BLaER1 (cell line): Measurements from ENCODE around the gene IDUA.
A peak's percentile ranks its signal among the peaks of the same experiment; 100 is the strongest.
"Not testable (repeated sequence)": the region's sequence is repeated elsewhere in the genome, so short reads cannot be mapped to it uniquely, and the experiment has no call there.

Source experiments
- H3K27ac ChIP-seq: shearing (Covaris generic); formaldehyde crosslinking; 2 replicates; pipeline ENCODE4 v1.8.1; 2022
- H3K27me3 ChIP-seq: shearing (Covaris generic); formaldehyde crosslinking; 2 replicates; pipeline ENCODE4 v1.8.1; 2022
- H3K36me3 ChIP-seq: shearing (Covaris generic); formaldehyde crosslinking; 2 replicates; pipeline ENCODE4 v1.8.1; 2022
- H3K4me1 ChIP-seq: shearing (Covaris generic); formaldehyde crosslinking; 2 replicates; pipeline ENCODE4 v1.8.1; 2022
- H3K4me2 ChIP-seq: shearing (Covaris generic); formaldehyde crosslinking; 2 replicates; pipeline ENCODE4 v1.8.1; 2022
- H3K4me3 ChIP-seq: shearing (Covaris generic); formaldehyde crosslinking; 2 replicates; pipeline ENCODE4 v1.8.1; 2022
- H3K9ac ChIP-seq: shearing (Covaris generic); formaldehyde crosslinking; 2 replicates; pipeline ENCODE4 v1.8.1; 2022
- H3K9me3 ChIP-seq: shearing (Covaris generic); formaldehyde crosslinking; 2 replicates; pipeline ENCODE4 v1.8.1; 2022
- H4K20me1 ChIP-seq: shearing (Covaris generic); formaldehyde crosslinking; 2 replicates; pipeline ENCODE4 v1.8.1; 2022
- Cebpa-rat ChIP-seq: shearing (Covaris generic); IDR thresholded peaks from 2 replicates; pipeline ENCODE4 v1.8.1; 2022

The IDUA gene

DNA sequence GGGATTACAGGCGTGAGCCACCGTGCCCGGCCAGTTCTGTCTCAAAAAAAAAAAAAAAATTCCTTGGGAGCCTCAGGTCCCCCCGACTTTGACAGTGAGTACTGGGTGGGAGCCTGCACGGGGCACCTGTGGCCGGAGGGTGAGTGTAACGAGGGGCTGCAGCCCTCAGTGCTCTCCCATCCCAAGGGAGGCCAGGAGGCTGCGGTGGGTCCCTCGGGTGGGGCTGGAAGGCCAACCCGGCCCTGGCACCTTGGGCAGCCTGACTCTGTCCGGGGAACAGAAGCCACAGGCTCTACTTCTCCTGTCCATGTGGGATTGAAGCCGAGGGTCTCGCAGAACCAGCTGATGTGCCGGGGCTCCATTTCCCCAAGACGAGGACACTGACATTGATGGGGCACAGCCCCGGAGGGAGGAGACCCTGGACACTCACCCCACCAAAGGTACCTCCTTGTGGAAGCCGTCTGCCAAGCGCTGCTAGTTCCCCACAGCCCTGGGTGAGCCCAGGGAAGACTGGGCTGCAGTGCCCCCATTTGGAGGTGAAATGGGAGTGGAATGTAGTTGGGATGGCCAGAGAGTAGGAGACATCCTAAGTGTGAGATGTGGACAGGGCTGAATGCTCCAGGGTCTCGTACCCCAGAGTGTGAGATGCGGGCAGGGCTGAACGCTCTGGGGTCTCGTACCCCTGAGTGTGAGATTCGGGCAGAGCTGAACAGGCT is 8.6 kb downstream of the IDUA start:
- Histone ChIP-seq H3K27ac (no peak overlapping the region), H4K20me1 (peaks cover 91% of the 10 kb centered on the region), H3K27me3 (peaks cover 57% of the 10 kb centered on the region), H3K9ac (no peak overlapping the region), H3K9me3 (no peaks in the 10 kb centered on the region), H3K4me1 (peaks cover 24% of the 10 kb centered on the region), H3K36me3 (peaks cover 19% of the 10 kb centered on the region; the same call in 1 of the 2 replicates), H3K4me3 (no peak overlapping the region), H3K4me2 (no peak overlapping the region)
- TF ChIP-seq Cebpa-rat: no peak

DNA sequence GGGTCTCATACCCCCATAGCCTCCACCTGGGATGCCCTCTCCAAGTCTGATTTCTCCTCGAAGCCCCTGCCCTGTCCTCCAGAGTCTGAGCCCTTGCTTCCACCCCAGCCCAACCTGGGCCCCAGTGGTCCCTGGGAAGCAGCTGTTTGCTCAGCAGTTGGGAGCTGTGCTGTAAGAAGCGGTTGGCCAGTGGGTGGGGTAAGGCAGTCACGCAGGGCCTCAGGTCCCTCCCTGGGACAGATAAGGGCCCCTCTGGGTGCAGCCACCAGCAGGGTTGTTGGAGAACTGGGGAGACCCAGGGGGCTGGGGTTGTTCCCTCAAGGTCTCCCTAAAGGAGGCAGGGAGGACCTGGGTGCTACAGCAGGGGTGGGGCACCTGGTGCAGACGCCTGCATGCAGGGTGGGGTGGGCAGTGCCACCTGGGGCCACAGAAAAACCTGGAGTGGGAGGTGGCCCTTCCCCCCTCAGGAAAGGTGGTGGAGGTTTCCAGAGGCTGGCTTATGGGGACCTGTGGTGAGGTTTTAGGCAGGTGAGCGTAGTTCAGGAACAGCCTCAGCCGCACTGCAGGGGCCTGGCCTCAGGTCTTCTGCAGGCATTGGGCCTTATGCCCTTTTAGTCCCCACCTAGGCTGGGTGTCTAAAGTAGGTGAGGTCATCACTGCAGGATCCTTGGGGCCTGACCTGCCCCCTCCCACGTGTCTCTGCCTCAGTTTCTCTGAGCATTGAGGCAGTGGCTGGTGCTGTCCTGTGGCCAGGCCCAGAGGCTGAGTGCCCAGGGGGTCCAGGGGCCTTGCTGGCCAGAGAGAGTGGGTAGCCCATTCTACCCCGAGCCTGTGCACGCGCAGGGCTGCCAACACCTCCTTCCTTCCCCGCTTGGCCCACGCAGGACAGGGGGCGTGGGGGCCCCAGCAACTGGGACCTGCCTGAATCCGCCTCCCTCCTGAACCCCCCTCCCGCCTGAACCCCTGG is 9.5 kb downstream of the IDUA start:
- Histone ChIP-seq H3K4me1 (peaks cover 26% of the 10 kb centered on the region), H3K27ac (no peak overlapping the region), H3K36me3 (peaks cover 11% of the 10 kb centered on the region; the same call in 1 of the 2 replicates), H4K20me1 (peaks cover 91% of the 10 kb centered on the region), H3K9me3 (no peaks in the 10 kb centered on the region), H3K9ac (no peak overlapping the region), H3K4me2 (no peak overlapping the region), H3K4me3 (no peak overlapping the region), H3K27me3 (peaks cover 65% of the 10 kb centered on the region)
- no peak for TF ChIP-seq Cebpa-rat

DNA sequence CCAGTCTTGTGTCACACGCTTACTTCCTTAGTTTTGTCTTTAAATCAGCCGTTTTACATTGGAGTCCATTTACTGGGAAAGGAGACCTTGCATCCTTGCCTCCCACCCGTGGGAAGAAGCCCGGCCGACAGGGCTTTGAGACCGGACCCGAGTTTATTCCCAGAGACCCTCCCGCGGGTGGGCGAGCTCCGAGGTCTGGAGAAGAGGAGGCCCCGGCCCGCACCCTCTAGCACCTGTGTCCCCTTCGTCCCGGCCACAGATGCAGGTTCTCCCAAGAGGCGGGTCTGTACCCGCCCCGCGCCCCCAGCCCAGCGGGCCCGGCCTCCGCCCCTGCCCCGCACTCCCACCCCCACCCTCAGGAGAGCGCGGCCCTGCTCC is 10.1 kb downstream of the IDUA start:
- peaks cover 72% of the 10 kb centered on the region for H3K27me3 ChIP-seq
- H3K4me2 ChIP-seq: 0 out of 2 replicates have a peak overlapping the region, but pooled peaks have one; percentile 71
- peaks cover 26% of the 10 kb centered on the region for H3K4me1 ChIP-seq
- H3K9me3 ChIP-seq: peaks cover 4% of the 10 kb centered on the region; the same call in 1 of the 2 replicates
- H3K27ac ChIP-seq: no peak overlapping the region
- H3K9ac ChIP-seq: no peak overlapping the region
- H4K20me1 ChIP-seq: peaks cover 91% of the 10 kb centered on the region
- H3K36me3 ChIP-seq: peaks cover 4% of the 10 kb centered on the region; the same call in 1 of the 2 replicates
- peak overlapping the region; percentile 58; the same call in 1 of the 2 replicates for H3K4me3 ChIP-seq
- TF ChIP-seq Cebpa-rat: no peak

DNA sequence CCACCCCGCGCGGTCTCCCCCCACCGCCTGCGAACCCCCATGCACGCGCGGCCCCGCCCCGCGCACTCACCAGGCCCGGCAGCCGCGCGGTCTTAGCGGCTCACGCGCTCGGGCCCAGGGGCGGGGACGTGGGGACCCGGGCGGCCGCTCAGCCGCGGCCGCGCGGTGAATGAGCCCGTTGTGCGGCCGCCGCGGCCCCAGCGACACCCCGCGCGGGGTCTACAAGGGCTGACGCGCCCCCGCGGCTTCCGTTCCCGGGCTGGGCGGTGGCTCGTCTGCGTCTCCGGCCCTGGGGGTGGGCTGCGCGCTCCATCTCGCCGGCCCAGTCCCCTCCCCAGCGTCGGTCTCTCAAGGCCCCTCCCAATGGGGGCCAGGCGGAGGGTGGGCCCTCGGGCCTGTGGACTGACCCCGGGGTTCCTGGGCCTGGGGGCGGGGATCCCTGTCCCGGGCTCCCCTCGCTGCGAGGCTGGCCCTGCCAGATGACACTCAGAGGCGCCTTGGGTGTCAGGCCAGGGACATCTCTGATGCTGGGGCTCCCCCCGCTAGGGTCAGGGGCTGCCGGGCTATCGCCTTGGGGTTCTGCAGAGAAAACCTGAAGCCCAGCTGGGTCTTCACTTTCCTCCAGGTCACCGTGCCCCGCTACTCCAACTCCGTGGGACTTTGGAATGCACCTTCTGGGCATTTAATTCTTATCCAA is 10.7 kb downstream of the IDUA start:
- Histone ChIP-seq H3K9me3 (peaks cover 9% of the 10 kb centered on the region; the same call in 1 of the 2 replicates), H3K4me3 (peak overlapping the region; percentile 58), H3K9ac (no peak overlapping the region), H3K27ac (no peak overlapping the region), H4K20me1 (peaks cover 91% of the 10 kb centered on the region), H3K27me3 (peaks cover 77% of the 10 kb centered on the region), H3K36me3 (0 out of 2 replicates have a peak, but pooled peaks cover under 1% of the 10 kb centered on the region), H3K4me2 (peak overlapping the region; percentile 71), H3K4me1 (peaks cover 26% of the 10 kb centered on the region)
- TF ChIP-seq Cebpa-rat: no peak

DNA sequence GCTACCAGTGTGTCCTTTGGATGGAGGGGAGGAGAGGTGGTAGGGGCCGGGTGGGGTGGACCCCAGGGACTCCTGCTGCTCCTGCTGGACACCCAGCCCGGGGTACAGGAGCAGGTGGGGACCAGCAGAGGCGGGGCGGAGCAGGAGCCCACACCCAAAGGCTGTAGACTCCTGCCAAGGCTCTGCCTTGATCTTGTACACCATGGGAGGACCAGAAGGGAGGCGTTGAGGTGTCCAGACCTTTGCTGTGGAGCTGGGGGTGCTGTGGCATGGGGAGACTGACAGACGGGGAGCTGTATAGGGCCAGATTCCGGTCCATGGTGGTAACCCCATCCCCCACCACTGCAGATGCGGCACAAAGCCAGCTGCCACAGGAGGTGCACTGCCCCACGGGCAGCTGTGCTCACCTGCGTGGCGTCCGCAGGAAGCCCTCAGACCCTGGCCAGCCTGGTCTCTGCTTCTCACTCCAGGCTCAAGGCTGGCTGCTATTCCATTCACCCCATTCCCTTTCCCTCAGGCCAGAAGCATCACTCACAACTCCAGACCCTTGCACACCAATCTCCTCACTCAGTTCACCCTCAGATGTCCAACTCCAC is 11.3 kb downstream of the IDUA start:
- no peak overlapping the region for H3K27ac ChIP-seq
- peaks cover 13% of the 10 kb centered on the region; the same call in 1 of the 2 replicates for H3K9me3 ChIP-seq
- no peak for TF ChIP-seq Cebpa-rat

DNA sequence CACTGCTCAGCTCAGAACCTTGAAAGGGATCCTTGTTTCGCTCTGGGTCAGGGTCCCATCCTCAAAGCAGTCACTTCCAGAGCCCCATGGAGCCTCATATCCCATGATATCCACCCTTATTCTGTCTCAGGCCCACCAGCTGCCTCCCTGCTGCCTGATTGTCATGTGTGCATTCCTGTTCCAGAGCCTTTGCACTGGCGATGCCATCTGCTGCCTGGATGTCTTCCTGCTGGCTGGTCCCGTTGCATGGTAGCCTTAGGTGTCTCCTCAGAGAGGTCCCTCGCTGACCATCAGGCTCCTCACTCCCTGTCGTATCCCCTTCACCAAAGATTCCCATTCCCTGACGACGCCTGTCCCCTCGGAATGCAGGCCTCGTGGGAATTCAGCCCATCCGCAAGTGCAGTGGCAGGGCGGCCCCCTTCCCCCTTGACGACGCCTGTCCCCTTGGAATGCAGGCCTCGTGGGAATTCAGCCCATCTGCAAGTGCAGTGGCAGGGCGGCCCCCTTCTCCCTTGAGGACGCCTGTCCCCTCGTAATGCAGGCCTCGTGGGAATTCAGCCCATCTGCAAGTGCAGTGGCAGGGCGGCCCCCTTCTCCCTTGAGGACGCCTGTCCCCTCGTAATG is 12.5 kb downstream of the IDUA start:
- H3K27ac ChIP-seq, H3K9ac ChIP-seq, H3K36me3 ChIP-seq, H3K4me3 ChIP-seq: not testable (repeated sequence)
- Histone ChIP-seq H3K4me2 (peak overlapping the region; percentile 48), H4K20me1 (peaks cover 88% of the 10 kb centered on the region), H3K27me3 (peaks cover 95% of the 10 kb centered on the region), H3K9me3 (peaks cover 13% of the 10 kb centered on the region; the same call in 1 of the 2 replicates), H3K4me1 (peaks cover 26% of the 10 kb centered on the region)

More for the DNA sequence above, 11.3 kb downstream of the IDUA start:
- Histone ChIP-seq H3K27me3 (peaks cover 83% of the 10 kb centered on the region), H3K4me1 (peaks cover 26% of the 10 kb centered on the region), H3K4me3 (no peak overlapping the region), H3K4me2 (no peak overlapping the region; the same call in 1 of the 2 replicates), H3K36me3 (no peaks in the 10 kb centered on the region), H3K9ac (no peak overlapping the region), H4K20me1 (peaks cover 86% of the 10 kb centered on the region)

DNA sequence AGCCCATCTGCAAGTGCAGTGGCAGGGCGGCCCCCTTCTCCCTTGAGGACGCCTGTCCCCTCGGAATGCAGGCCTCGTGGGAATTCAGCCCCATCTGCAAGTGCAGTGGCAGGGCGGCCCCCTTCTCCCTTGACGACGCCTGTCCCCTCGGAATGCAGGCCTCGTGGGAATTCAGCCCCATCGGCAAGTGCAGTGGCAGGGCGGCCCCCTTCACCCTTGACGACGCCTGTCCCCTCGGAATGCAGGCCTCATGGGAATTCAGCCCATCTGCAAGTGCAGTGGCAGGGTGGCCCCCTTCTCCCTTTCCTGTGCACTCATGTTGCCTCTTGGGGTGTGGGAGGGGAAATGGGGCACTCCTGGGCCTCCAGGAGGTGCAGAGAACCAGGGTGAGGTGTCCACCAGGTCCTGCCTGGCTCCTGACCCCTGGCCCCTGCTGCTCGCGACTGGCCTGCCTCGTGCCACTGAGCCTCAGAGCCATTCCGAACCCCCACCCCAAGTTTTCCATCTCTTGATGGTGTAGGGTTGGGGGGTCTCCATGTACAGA is 13.1 kb downstream of the IDUA start:
- Histone ChIP-seq H3K9me3 (peaks cover 13% of the 10 kb centered on the region; the same call in 1 of the 2 replicates), H3K36me3 (no peaks in the 10 kb centered on the region), H3K4me1 (peaks cover 30% of the 10 kb centered on the region), H3K27me3 (peaks cover 98% of the 10 kb centered on the region), H4K20me1 (peaks cover 90% of the 10 kb centered on the region), H3K27ac (no peak overlapping the region), H3K4me2 (peak overlapping the region; percentile 48), H3K4me3 (0 out of 2 replicates have a peak overlapping the region, but pooled peaks have one; percentile 4), H3K9ac (no peak overlapping the region)
- no peak for TF ChIP-seq Cebpa-rat

DNA sequence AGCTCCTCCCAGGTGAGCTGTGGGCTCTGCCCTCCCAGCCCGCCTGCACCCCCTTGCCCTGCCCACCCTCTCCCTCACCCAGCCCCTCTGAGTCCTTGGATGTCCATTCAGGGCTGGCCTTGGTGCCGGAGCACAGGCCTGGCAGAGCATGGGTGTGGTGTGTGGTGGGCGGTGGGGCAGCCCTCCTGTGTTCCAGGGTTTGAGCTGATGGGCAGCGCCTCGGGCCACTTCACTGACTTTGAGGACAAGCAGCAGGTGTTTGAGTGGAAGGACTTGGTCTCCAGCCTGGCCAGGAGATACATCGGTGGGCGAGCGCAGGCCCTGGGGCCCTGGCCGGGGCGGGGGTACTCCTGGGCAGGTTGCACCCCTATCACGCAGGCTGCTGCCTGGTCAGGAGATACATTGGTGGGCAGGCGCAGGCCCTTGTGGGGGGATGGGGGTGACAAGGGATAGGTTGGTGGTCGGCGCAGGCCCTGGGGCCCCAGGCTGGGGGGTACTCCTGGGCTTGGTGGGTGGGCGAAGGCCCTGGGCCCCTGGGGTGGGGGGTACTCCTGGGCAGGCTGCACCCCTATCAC is 13.9 kb downstream of the IDUA start:
- Histone ChIP-seq H3K4me1 (peaks cover 36% of the 10 kb centered on the region), H3K36me3 (no peaks in the 10 kb centered on the region), H3K27me3 (peaks cover 99% of the 10 kb centered on the region), H4K20me1 (peaks cover 89% of the 10 kb centered on the region), H3K4me2 (peak overlapping the region; percentile 48; the same call in 1 of the 2 replicates), H3K4me3 (no peak overlapping the region), H3K27ac (no peak overlapping the region), H3K9me3 (peaks cover 13% of the 10 kb centered on the region; the same call in 1 of the 2 replicates), H3K9ac (no peak overlapping the region)
- no peak for TF ChIP-seq Cebpa-rat
